Activated gamma-delta T cell treated with anti-CD3 and anti-CD28 coated beads, Interleukin-2, amount 50 U/mL, for 16 hours (primary cell): ENCODE measurements around the gene PTS.

Source experiments
- DNase-seq: peaks from one replicate; pipeline ENCODE4 v3.0.0-alpha.2; 2020; ENCODE audit warnings: low read depth

PTS gene

GRCh38 chr11:112265659-112266409 lies 39.6 kb downstream of the PTS start:
- DNase-seq, result no peak

GRCh38 chr11:112266410-112266778 lies 40.2 kb downstream of the PTS start:
- no peak for DNase-seq

- no peak for DNase-seq
Measured at GRCh38 chr11:112267188-112267591, 41.0 kb downstream of the PTS start.

- DNase-seq, result no peak
Measured at GRCh38 chr11:112268406-112268805, 42.2 kb downstream of the PTS start.

GRCh38 chr11:112269139-112269538 lies 42.9 kb downstream of the PTS start:
- no peak for DNase-seq

GRCh38 chr11:112270551-112271180 lies 44.4 kb downstream of the PTS start:
- DNase-seq, result no peak

GRCh38 chr11:112271242-112271641 lies 45.0 kb downstream of the PTS start:
- DNase-seq, result no peak

GRCh38 chr11:112273066-112273465 lies 46.8 kb downstream of the PTS start:
- no peak for DNase-seq

- DNase-seq, result no peak
Measured at GRCh38 chr11:112274007-112274783, 48.0 kb downstream of the PTS start.

GRCh38 chr11:112277029-112277428 lies 50.8 kb downstream of the PTS start:
- no peak for DNase-seq

GRCh38 chr11:112277941-112278340 lies 51.7 kb downstream of the PTS start:
- DNase-seq, result no peak

- no peak for DNase-seq
Measured at GRCh38 chr11:112278803-112279202, 52.6 kb downstream of the PTS start.

- DNase-seq, result peak; percentile 66
Measured at GRCh38 chr11:112279901-112280267, 53.7 kb downstream of the PTS start.

GRCh38 chr11:112280268-112281126 lies 54.3 kb downstream of the PTS start:
- peak; percentile 45 for DNase-seq

- no peak for DNase-seq
Measured at GRCh38 chr11:112281726-112282125, 55.5 kb downstream of the PTS start.
